Epidermal melanocyte (primary cell): ENCODE data around the gene NEGR1.

ENCODE experiments used
- DNase-seq: peaks from one replicate; pipeline ENCODE4 v3.0.0; 2011; ENCODE audit warnings: low spot score; ENCODE audit not compliant: insufficient read length

The NEGR1 gene

GRCh38 chr1:71861022-71861421, 421.3 kb downstream of the NEGR1 start:
- DNase-seq, result no peak

- no peak for DNase-seq
Measured at GRCh38 chr1:71859806-71860205, 422.5 kb downstream of the NEGR1 start.

- no peak for DNase-seq
Measured at GRCh38 chr1:71857862-71858261, 424.5 kb downstream of the NEGR1 start.

- DNase-seq, result no peak
Measured at GRCh38 chr1:71853360-71853759, 429.0 kb downstream of the NEGR1 start.

GRCh38 chr1:71850936-71851335, 431.4 kb downstream of the NEGR1 start:
- DNase-seq, result no peak

- no peak for DNase-seq
Measured at GRCh38 chr1:71850515-71850914, 431.8 kb downstream of the NEGR1 start.

GRCh38 chr1:71843012-71843411, 439.3 kb downstream of the NEGR1 start:
- no peak for DNase-seq

GRCh38 chr1:71839876-71840275, 442.5 kb downstream of the NEGR1 start:
- no peak for DNase-seq

GRCh38 chr1:71836904-71837303, 445.4 kb downstream of the NEGR1 start:
- DNase-seq, result no peak

- no peak for DNase-seq
Measured at GRCh38 chr1:71835442-71835813, 446.9 kb downstream of the NEGR1 start.

- no peak for DNase-seq
Measured at GRCh38 chr1:71834601-71835441, 447.5 kb downstream of the NEGR1 start.

GRCh38 chr1:71831646-71832045, 450.7 kb downstream of the NEGR1 start:
- no peak for DNase-seq

- no peak for DNase-seq
Measured at GRCh38 chr1:71829346-71829745, 453.0 kb downstream of the NEGR1 start.

- DNase-seq, result no peak
Measured at GRCh38 chr1:71828431-71829012, 453.8 kb downstream of the NEGR1 start.

GRCh38 chr1:71823708-71824305, 458.5 kb downstream of the NEGR1 start:
- DNase-seq, result no peak

- DNase-seq, result no peak
Measured at GRCh38 chr1:71817028-71817427, 465.3 kb downstream of the NEGR1 start.

- DNase-seq, result no peak
Measured at GRCh38 chr1:71809085-71809484, 473.3 kb downstream of the NEGR1 start.

GRCh38 chr1:71804140-71804539, 478.2 kb downstream of the NEGR1 start:
- DNase-seq, result no peak

- DNase-seq, result no peak
Measured at GRCh38 chr1:71796006-71796405, 486.3 kb downstream of the NEGR1 start.

- no peak for DNase-seq
Measured at GRCh38 chr1:71792264-71792663, 490.1 kb downstream of the NEGR1 start.

- DNase-seq, result no peak
Measured at GRCh38 chr1:71788113-71788512, 494.2 kb downstream of the NEGR1 start.

- no peak for DNase-seq
Measured at GRCh38 chr1:71787699-71788098, 494.6 kb downstream of the NEGR1 start.

GRCh38 chr1:71786218-71786617, 496.1 kb downstream of the NEGR1 start:
- no peak for DNase-seq
